ENCODE data around the gene TGFBR2. TPM values are rescaled to one million over a fixed set of nuclear protein-coding genes. Genes with fewer than 3 reads are reported as not detected.

Gene TGFBR2
- total and polyA plus RNA-seq, 10 of the 15 experiments (the other 5 are each of a cell fraction or from before 2014, with no cell fraction given): 0.02 to 0.98 (median 0.18) TPM; not detected in 1

DNA sequence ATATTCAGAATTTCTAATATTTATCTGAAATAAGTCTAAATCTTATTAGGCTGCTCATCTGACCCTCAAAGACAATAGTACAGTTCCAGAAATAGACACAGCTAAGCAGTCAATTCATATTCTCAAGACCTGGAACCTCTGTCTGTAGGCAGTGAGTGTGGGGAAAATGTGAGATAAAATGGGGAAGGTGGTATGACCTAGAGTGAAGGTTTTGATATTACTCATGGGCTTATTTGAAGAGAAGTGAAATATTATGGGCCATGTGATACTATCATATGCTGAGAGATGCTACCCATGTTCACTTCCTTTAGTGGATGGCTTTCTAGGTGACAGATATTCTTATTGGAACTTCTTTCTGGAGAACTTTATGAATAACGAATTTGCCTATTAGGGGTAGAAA is 33.5 kb downstream of the TGFBR2 start (continued):
- TF ChIP-seq, protein P1, sequence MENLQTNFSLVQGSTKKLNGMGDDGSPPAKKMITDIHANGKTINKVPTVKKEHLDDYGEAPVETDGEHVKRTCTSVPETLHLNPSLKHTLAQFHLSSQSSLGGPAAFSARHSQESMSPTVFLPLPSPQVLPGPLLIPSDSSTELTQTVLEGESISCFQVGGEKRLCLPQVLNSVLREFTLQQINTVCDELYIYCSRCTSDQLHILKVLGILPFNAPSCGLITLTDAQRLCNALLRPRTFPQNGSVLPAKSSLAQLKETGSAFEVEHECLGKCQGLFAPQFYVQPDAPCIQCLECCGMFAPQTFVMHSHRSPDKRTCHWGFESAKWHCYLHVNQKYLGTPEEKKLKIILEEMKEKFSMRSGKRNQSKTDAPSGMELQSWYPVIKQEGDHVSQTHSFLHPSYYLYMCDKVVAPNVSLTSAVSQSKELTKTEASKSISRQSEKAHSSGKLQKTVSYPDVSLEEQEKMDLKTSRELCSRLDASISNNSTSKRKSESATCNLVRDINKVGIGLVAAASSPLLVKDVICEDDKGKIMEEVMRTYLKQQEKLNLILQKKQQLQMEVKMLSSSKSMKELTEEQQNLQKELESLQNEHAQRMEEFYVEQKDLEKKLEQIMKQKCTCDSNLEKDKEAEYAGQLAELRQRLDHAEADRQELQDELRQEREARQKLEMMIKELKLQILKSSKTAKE (IDR thresholded peaks at IDR 0.05; ENCODE audit: low read depth, poor library complexity, severe bottlenecking): peak; percentile 23
- TF ChIP-seq, protein P2, sequence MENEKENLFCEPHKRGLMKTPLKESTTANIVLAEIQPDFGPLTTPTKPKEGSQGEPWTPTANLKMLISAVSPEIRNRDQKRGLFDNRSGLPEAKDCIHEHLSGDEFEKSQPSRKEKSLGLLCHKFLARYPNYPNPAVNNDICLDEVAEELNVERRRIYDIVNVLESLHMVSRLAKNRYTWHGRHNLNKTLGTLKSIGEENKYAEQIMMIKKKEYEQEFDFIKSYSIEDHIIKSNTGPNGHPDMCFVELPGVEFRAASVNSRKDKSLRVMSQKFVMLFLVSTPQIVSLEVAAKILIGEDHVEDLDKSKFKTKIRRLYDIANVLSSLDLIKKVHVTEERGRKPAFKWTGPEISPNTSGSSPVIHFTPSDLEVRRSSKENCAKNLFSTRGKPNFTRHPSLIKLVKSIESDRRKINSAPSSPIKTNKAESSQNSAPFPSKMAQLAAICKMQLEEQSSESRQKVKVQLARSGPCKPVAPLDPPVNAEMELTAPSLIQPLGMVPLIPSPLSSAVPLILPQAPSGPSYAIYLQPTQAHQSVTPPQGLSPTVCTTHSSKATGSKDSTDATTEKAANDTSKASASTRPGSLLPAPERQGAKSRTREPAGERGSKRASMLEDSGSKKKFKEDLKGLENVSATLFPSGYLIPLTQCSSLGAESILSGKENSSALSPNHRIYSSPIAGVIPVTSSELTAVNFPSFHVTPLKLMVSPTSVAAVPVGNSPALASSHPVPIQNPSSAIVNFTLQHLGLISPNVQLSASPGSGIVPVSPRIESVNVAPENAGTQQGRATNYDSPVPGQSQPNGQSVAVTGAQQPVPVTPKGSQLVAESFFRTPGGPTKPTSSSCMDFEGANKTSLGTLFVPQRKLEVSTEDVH (IDR thresholded peaks at IDR 0.05; ENCODE audit: low read depth, partially characterized antibody): no peak
- TF ChIP-seq RAD21 (IDR thresholded peaks at IDR 0.05; ENCODE audit: insufficient read depth, low read depth, low read length) (no peak), BHLHE40 (IDR thresholded peaks at IDR 0.05; ENCODE audit: borderline replicate concordance in 1 of 2, low read depth in 2 of 2, low read length in 1 of 2) (peak; percentile 15 to 19; a peak in 1 of 4 replicates), RAD51 (IDR thresholded peaks at IDR 0.05) (peak; percentile 91), NFYA (IDR thresholded peaks at IDR 0.05; ENCODE audit: borderline replicate concordance, low read depth, low read length) (no peak), SMARCA5 (IDR thresholded peaks at IDR 0.05) (no peak), SIX5 (IDR thresholded peaks at IDR 0.05; ENCODE audit: low read depth, low read length, severe bottlenecking) (no peak), HDAC2 (IDR thresholded peaks at IDR 0.05) (no peak), NFXL1 (IDR thresholded peaks at IDR 0.05; ENCODE audit: borderline replicate concordance) (no peak), NR2C2 (IDR thresholded peaks at IDR 0.05; ENCODE audit: borderline replicate concordance, control insufficient read depth, insufficient read length, low read depth) (no peak), ZNF207 (IDR thresholded peaks at IDR 0.05; ENCODE audit: borderline replicate concordance) (no peak), NFIC (IDR thresholded peaks at IDR 0.05; ENCODE audit: low read depth, low read length) (peak; percentile 78), CHD1 (IDR thresholded peaks at IDR 0.05; ENCODE audit: low read depth, low read length) (no peak), RFX5 (IDR thresholded peaks at IDR 0.05; ENCODE audit: low read depth, low read length) (no peak), EP300 (IDR thresholded peaks at IDR 0.05; ENCODE audit: borderline replicate concordance in 1 of 2, control insufficient read depth in 1 of 2, low read depth in 2 of 2, low read length in 2 of 2) (peak; percentile 63 to 71; a peak in 3 of 4 replicates), SUPT20H (IDR thresholded peaks at IDR 0.05; ENCODE audit: borderline replicate concordance, control insufficient read depth, low read depth, low read length) (no peak), PML (IDR thresholded peaks at IDR 0.05; ENCODE audit: low read length) (no peak), SMAD1 (IDR thresholded peaks at IDR 0.05; ENCODE audit: low read depth, partially characterized antibody) (no peak), ZNF217 (IDR thresholded peaks at IDR 0.05) (peak; percentile 92; the same call in 1 of the 2 replicates)
- TF ChIP-seq, protein P3, sequence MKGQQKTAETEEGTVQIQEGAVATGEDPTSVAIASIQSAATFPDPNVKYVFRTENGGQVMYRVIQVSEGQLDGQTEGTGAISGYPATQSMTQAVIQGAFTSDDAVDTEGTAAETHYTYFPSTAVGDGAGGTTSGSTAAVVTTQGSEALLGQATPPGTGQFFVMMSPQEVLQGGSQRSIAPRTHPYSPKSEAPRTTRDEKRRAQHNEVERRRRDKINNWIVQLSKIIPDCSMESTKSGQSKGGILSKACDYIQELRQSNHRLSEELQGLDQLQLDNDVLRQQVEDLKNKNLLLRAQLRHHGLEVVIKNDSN (IDR thresholded peaks at IDR 0.05; ENCODE audit: borderline replicate concordance, extremely low read length, insufficient read depth, low read depth, low read length): no peak
- TF ChIP-seq, protein P4, sequence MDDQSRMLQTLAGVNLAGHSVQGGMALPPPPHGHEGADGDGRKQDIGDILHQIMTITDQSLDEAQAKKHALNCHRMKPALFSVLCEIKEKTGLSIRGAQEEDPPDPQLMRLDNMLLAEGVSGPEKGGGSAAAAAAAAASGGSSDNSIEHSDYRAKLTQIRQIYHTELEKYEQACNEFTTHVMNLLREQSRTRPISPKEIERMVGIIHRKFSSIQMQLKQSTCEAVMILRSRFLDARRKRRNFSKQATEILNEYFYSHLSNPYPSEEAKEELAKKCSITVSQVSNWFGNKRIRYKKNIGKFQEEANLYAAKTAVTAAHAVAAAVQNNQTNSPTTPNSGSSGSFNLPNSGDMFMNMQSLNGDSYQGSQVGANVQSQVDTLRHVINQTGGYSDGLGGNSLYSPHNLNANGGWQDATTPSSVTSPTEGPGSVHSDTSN (IDR thresholded peaks at IDR 0.05; ENCODE audit: insufficient replicate concordance, low read depth, low read length): no peak
- TF ChIP-seq, protein P5, sequence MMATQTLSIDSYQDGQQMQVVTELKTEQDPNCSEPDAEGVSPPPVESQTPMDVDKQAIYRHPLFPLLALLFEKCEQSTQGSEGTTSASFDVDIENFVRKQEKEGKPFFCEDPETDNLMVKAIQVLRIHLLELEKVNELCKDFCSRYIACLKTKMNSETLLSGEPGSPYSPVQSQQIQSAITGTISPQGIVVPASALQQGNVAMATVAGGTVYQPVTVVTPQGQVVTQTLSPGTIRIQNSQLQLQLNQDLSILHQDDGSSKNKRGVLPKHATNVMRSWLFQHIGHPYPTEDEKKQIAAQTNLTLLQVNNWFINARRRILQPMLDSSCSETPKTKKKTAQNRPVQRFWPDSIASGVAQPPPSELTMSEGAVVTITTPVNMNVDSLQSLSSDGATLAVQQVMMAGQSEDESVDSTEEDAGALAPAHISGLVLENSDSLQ (IDR thresholded peaks at IDR 0.05): peak; percentile 65
